ENCODE results near the gene BTBD1.
A peak's percentile ranks its signal among the peaks of the same experiment; 100 is the strongest.

- TF ChIP-seq POLR2A (IDR thresholded peaks at IDR 0.05) (peak in 1 of 4 donors; percentile 1), POLR2AphosphoS5 (IDR thresholded peaks at IDR 0.05) (no peak)
- TF ChIP-seq, protein P1, sequence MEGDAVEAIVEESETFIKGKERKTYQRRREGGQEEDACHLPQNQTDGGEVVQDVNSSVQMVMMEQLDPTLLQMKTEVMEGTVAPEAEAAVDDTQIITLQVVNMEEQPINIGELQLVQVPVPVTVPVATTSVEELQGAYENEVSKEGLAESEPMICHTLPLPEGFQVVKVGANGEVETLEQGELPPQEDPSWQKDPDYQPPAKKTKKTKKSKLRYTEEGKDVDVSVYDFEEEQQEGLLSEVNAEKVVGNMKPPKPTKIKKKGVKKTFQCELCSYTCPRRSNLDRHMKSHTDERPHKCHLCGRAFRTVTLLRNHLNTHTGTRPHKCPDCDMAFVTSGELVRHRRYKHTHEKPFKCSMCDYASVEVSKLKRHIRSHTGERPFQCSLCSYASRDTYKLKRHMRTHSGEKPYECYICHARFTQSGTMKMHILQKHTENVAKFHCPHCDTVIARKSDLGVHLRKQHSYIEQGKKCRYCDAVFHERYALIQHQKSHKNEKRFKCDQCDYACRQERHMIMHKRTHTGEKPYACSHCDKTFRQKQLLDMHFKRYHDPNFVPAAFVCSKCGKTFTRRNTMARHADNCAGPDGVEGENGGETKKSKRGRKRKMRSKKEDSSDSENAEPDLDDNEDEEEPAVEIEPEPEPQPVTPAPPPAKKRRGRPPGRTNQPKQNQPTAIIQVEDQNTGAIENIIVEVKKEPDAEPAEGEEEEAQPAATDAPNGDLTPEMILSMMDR (IDR thresholded peaks at IDR 0.05): no peak
Observed at GRCh38 chr15:82986442-82986780, 80.6 kb downstream of the BTBD1 start.

Data from upper lobe of left lung (tissue), 4 donors.